Suprapubic skin (tissue), 4 donors: ENCODE measurements around the gene BRD8. TPM values are rescaled to one million over a fixed set of nuclear protein-coding genes. Genes with fewer than 3 reads are reported as not detected.

Experiments
- DNase-seq, 2 donors: peaks; one replicate each; pipeline ENCODE4 v3.0.0-alpha.2; 2019; ENCODE audit warnings: low spot score in 2 of 2
- H3K27ac ChIP-seq: fragments of 200-600 bp; sonication (generic); one replicate; pipeline ENCODE4 v1.5.1; 2019
- H3K27me3 ChIP-seq: fragments of 200-600 bp; sonication (generic); one replicate; pipeline ENCODE4 v1.5.1; 2019
- H3K36me3 ChIP-seq: fragments of 200-600 bp; sonication (generic); one replicate; pipeline ENCODE4 v1.5.1; 2019
- H3K4me1 ChIP-seq: fragments of 200-600 bp; sonication (generic); one replicate; pipeline ENCODE4 v1.5.1; 2019
- H3K4me3 ChIP-seq: fragments of 200-600 bp; sonication (generic); one replicate; pipeline ENCODE4 v1.5.1; 2019; ENCODE audit warnings: mild to moderate bottlenecking
- H3K9me3 ChIP-seq: fragments of 200-600 bp; sonication (generic); one replicate; pipeline ENCODE4 v1.5.1; 2019
- EP300 ChIP-seq: sonication (generic); formaldehyde crosslinking; IDR thresholded peaks from one replicate; pipeline ENCODE4 v1.6.1; 2017; ENCODE audit warnings: antibody characterized with exemption
- POLR2A ChIP-seq, 2 donors: fragments of 450-650 bp; IDR thresholded peaks; one replicate each; pipeline ENCODE4 v1.6.1; 2017; ENCODE audit warnings: antibody characterized with exemption in 2 of 2, mild to moderate bottlenecking in 2 of 2, moderate library complexity in 2 of 2
- POLR2AphosphoS5 ChIP-seq, 3 donors: sonication (generic); formaldehyde crosslinking; IDR thresholded peaks; one replicate each; pipeline ENCODE4 v1.6.1; 2017; ENCODE audit warnings: antibody characterized with exemption in 3 of 3
- WGBS: methylation state at CpG from one replicate; pipeline ENCODE4 v1.1.5; 2018; 5-methylcytosine and 5-hydroxymethylcytosine counted together
- total RNA-seq, 4 donors: library from RNA; depleted of rRNA; stranded (reverse); fragments of >200 nt; gene quantifications; one replicate each; pipeline ENCODE4 v1.1.0, GENCODE V29; 2016
- TF ChIP-seq, protein P1 (sequence below), 2 donors: fragments of 200-600 bp in 1 of 2; fragments of 450-650 bp in 1 of 2; sonication (generic) in 1 of 2; IDR thresholded peaks; one replicate each; pipeline ENCODE4 v1.5.1; 2016 to 2019; ENCODE audit warnings: antibody characterized with exemption in 2 of 2, mild to moderate bottlenecking in 1 of 2, moderate library complexity in 1 of 2

BRD8 gene
- total RNA-seq, 4 donors from 2014 or later = 27.4 to 53.8 (median 36.7) TPM

DNA sequence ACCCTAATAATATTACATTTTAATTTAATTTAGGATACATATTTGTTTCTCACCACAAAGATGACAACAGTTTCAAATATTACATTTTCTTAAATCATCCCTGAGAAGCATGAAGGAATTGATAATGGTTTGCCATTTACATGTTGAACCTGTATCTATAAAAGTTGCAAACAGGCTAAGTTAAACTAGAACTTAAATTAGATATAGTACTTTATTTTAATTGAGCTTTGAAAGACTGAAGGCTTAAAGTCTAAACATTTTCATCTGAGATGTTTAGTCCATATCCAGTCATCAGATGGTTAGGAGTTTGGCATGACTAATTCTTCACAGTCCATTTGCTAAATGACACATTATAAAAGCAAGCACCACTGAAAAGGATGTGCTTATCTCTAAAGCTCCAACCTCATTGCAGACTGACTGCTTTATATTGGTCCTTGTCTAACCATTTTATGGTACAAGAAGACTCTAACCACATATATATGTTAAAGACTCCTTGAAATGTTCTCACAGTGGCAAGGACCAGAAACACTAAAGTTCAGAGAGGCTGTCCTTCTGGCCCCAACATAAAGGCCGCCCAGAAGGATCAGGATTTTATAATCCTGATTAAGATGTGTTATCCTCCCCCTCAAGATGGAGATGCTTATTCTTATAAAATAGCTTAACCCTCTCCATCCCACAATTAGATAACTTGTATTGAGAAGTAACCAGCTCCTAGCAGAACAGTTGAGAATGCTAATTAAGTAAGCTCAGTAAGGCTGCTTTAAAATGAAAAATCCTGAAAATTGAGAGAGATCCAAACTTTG is 68.8 kb downstream of the BRD8 start:
- no peak overlapping the region for H3K27ac ChIP-seq
- 81% methylated on average over 1 of the region's 1 CpG for WGBS
- no peaks in the 10 kb centered on the region for H3K9me3 ChIP-seq
- no peaks in the 10 kb centered on the region for H3K27me3 ChIP-seq
- no peak overlapping the region for H3K4me3 ChIP-seq
- no peaks in the 10 kb centered on the region for H3K36me3 ChIP-seq
- H3K4me1 ChIP-seq = no peaks in the 10 kb centered on the region
- no peak for DNase-seq
- TF ChIP-seq POLR2AphosphoS5 (IDR thresholded peaks at IDR 0.05) (no peak), POLR2A (IDR thresholded peaks at IDR 0.05) (no peak), EP300 (no peak)
- TF ChIP-seq, protein P1, sequence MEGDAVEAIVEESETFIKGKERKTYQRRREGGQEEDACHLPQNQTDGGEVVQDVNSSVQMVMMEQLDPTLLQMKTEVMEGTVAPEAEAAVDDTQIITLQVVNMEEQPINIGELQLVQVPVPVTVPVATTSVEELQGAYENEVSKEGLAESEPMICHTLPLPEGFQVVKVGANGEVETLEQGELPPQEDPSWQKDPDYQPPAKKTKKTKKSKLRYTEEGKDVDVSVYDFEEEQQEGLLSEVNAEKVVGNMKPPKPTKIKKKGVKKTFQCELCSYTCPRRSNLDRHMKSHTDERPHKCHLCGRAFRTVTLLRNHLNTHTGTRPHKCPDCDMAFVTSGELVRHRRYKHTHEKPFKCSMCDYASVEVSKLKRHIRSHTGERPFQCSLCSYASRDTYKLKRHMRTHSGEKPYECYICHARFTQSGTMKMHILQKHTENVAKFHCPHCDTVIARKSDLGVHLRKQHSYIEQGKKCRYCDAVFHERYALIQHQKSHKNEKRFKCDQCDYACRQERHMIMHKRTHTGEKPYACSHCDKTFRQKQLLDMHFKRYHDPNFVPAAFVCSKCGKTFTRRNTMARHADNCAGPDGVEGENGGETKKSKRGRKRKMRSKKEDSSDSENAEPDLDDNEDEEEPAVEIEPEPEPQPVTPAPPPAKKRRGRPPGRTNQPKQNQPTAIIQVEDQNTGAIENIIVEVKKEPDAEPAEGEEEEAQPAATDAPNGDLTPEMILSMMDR (IDR thresholded peaks at IDR 0.05) = no peak

GRCh38 chr5:138107213-138107612 is 71.2 kb downstream of the BRD8 start:
- WGBS = 77% methylated on average over 1 of the region's 1 CpG

DNA sequence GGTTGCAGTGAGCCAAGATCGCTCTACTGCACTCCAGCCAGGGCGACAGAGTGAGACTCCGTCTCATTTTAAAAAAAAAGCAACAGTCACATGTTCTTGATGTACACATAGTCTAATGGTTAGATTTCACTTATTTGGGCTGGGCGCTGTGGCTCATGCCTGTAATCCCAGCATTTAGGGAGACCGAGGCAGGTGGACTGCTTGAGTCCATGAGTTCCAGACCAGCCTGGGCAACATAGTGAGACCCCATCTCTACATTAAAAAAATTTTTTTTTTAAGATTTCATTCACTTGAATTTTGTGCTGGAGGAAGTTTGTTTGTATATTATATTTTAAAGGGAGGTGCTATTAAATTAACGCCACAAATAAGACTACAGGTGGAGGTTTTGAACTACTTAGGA is 72.7 kb downstream of the BRD8 start:
- H3K4me3 ChIP-seq = no peak overlapping the region
- DNase-seq = no peak
- no peaks in the 10 kb centered on the region for H3K9me3 ChIP-seq
- no peaks in the 10 kb centered on the region for H3K4me1 ChIP-seq
- no peaks in the 10 kb centered on the region for H3K27me3 ChIP-seq
- TF ChIP-seq, protein P1 (IDR thresholded peaks at IDR 0.05) = no peak
- TF ChIP-seq EP300 (no peak), POLR2A (IDR thresholded peaks at IDR 0.05) (no peak), POLR2AphosphoS5 (IDR thresholded peaks at IDR 0.05) (no peak)
- 87% methylated on average over 6 of the region's 6 CpGs for WGBS
- no peaks in the 10 kb centered on the region for H3K36me3 ChIP-seq
- H3K27ac ChIP-seq = no peak overlapping the region

More at GRCh38 chr5:138107213-138107612, 71.2 kb downstream of the BRD8 start:
- no peak overlapping the region for H3K4me3 ChIP-seq
- H3K36me3 ChIP-seq = no peaks in the 10 kb centered on the region
- H3K4me1 ChIP-seq = no peaks in the 10 kb centered on the region
- DNase-seq = no peak
- no peaks in the 10 kb centered on the region for H3K27me3 ChIP-seq
- no peaks in the 10 kb centered on the region for H3K9me3 ChIP-seq
- no peak for TF ChIP-seq POLR2A (IDR thresholded peaks at IDR 0.05)
- no peak for TF ChIP-seq POLR2AphosphoS5 (IDR thresholded peaks at IDR 0.05)
- TF ChIP-seq EP300 = no peak
- TF ChIP-seq, protein P1 (IDR thresholded peaks at IDR 0.05) = no peak
- no peak overlapping the region for H3K27ac ChIP-seq

GRCh38 chr5:138103319-138103637 is 75.2 kb downstream of the BRD8 start:
- no peak for DNase-seq
- Histone ChIP-seq H3K4me3 (no peak overlapping the region), H3K27me3 (no peaks in the 10 kb centered on the region), H3K27ac (no peak overlapping the region), H3K36me3 (no peaks in the 10 kb centered on the region), H3K9me3 (no peaks in the 10 kb centered on the region), H3K4me1 (no peaks in the 10 kb centered on the region)
- no peak for TF ChIP-seq POLR2AphosphoS5 (IDR thresholded peaks at IDR 0.05)
- WGBS = 18% methylated on average over 3 of the region's 3 CpGs

DNA sequence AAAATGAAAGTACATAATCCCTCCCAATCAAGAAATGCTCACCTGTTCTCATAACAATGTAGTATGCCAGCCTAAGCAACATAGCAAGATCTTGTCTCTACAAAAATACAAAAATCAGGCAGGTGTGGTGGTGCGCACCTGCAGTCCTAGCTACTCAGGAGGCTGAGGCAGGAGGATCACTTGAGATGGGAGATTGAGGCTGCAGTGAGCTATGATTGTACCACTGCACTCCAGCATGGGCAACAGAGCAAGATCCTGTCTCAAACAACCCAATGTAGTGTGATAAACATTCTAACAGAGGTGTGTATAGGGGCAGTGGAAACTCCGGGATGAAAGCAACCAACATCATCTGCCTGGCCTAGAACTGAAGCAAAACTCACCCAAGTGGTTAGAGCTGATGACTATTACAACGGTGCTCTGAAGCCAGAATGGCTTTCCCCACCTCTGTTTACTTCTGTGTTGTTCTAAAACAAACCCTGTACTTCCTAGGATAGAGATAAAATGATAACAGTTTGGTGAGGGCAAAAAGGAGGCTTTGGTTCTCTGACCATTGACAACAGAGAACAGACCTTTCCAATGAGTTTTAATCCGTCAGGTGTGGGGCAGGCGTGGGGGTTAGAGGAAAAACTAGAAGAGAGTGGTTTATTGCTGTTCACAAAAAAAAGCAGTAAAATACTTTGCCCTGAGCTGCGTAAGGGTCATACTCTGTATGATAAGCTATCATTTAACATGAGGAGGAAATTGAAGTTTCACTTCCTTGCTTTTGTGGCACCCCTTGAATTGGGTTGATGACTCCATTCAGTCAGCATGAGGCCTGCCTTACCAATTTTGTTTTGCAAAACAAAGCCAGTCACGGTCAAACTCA is 75.7 kb downstream of the BRD8 start:
- TF ChIP-seq POLR2A (IDR thresholded peaks at IDR 0.05) = no peak
- Histone ChIP-seq H3K36me3 (no peaks in the 10 kb centered on the region), H3K4me3 (no peak overlapping the region), H3K4me1 (no peaks in the 10 kb centered on the region), H3K27ac (no peak overlapping the region), H3K27me3 (no peaks in the 10 kb centered on the region), H3K9me3 (no peaks in the 10 kb centered on the region)
- DNase-seq = no peak
- WGBS = 52% methylated on average over 7 of the region's 7 CpGs
